ENCODE results near the gene ZSCAN20.

DNA sequence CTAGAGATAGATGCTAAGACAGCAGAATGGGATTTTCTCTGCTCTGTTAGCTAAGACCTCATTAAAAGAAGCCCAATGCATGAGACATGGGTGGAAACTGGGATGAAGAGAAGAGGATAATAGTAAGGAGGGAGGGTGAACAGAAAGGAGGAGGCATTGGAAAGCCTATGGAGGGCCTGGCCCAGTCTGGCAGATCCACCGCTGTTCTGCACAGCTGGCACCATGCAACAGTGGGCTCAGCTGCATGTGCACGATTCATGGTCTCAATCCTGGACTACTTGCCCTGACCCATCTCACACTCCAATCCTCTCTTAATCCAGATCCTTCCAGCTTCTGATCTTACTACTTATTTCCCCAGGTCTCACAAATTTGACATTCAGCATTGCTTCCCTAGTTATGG, 43.8 kb upstream of the ZSCAN20 start:
- TF ChIP-seq SUZ12 (IDR thresholded peaks at IDR 0.05; ENCODE audit: extremely low read depth, insufficient read depth, insufficient read length) (no peak), ZNF274 (IDR thresholded peaks at IDR 0.05; ENCODE audit: low read depth, low read length) (no peak)

Measured in NT2/D1 (cell line).